Measurements from ENCODE around the gene STAG1.
"Not testable (repeated sequence)": the region's sequence is repeated elsewhere in the genome, so short reads cannot be mapped to it uniquely, and the experiment has no call there.

The STAG1 gene

DNA sequence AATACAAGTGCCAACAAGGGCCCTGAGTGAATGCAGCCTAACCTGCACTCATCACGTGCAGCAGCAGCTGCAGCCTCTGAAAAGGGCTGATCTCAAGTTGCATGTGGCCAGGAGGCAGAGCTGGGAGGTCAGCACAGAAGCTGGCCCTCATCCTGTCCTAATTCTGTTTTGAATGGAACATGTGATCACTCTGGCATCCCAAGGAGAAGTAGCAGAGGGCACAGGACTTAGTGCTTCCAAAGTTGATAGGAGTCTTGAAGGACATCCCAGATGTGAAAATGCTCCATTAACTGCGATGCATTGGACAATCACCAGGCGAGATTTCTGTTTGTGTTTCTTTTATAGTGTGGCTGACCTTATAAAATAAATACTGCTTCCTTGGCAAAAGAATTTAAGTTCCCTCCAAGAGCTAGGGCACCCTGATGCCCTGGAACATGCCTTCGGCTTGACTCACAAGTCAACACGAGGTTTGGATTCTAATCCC, 31.6 kb upstream of the STAG1 start:
- TF ChIP-seq, protein P1, sequence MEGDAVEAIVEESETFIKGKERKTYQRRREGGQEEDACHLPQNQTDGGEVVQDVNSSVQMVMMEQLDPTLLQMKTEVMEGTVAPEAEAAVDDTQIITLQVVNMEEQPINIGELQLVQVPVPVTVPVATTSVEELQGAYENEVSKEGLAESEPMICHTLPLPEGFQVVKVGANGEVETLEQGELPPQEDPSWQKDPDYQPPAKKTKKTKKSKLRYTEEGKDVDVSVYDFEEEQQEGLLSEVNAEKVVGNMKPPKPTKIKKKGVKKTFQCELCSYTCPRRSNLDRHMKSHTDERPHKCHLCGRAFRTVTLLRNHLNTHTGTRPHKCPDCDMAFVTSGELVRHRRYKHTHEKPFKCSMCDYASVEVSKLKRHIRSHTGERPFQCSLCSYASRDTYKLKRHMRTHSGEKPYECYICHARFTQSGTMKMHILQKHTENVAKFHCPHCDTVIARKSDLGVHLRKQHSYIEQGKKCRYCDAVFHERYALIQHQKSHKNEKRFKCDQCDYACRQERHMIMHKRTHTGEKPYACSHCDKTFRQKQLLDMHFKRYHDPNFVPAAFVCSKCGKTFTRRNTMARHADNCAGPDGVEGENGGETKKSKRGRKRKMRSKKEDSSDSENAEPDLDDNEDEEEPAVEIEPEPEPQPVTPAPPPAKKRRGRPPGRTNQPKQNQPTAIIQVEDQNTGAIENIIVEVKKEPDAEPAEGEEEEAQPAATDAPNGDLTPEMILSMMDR (conservative IDR thresholded peaks at IDR 0.05; ENCODE audit: low read depth, low read length), result no peak
- H3K4me3 ChIP-seq (ENCODE audit: low read length), result no peak overlapping the region
- DNase-seq (ENCODE audit: low read depth), result no peak

DNA sequence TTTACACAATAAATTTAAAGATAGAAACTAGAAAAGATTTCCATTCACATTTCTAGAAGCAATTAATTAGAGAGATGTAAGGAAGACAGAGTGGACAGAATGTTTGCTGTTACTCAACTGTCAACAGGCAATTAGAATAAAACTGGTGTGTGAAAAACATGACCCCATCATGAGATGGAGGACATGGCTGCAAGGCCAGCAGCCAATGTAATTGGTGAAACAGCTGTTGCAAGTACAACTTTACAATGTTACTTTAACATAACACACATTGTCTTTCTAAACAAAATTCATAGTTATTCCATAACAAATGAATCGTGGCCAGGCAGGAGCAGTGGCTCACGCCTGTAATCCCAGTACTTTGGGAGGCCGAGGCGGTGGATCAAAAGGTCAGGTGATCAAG, 28.6 kb upstream of the STAG1 start:
- TF ChIP-seq, protein P1 (conservative IDR thresholded peaks at IDR 0.05; ENCODE audit: low read depth, low read length), result no peak
- DNase-seq (ENCODE audit: low read depth), result no peak
- no peak overlapping the region for H3K4me3 ChIP-seq (ENCODE audit: low read length)

DNA sequence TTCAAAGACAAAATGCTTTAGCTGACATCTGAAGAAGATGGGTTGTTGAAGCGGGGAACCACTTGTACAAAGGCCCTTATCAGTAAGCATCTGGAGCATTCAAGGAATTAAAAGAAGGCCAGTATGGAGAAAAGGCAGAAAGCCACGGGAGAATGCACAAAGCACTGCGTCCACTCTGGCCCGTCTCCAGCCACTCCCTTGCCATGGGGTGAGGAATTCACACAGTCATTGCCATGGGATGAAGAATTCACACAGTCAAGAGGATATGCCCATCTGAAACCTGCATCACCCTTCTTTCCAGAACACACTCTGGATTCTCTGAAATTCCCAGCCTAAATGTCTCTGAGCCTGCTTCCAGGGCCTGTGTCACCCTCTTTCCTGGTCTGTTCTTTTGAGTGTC, 26.7 kb upstream of the STAG1 start:
- DNase-seq (ENCODE audit: low read depth), result peak; percentile 76
- no peak overlapping the region for H3K4me3 ChIP-seq (ENCODE audit: low read length)
- TF ChIP-seq, protein P1 (conservative IDR thresholded peaks at IDR 0.05; ENCODE audit: low read depth, low read length), result no peak

DNA sequence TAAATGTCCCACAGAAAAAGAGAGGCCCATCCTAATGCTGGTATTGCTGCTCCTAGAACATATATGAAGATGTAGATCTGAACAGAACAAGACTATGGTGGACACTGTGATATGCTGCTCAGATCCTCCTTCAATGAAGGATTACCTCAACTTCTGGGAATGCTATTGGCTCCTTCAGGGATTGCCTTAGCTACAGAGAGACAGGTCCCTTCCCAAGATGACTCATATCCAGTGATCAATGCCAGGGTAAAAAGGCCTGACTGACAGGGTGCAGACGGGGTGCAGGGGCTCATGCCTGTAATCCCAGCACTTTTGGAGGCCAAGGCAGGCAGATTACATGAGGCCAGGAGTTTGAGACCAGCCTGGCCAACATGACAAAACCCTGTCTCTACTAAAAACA, 20.5 kb upstream of the STAG1 start:
- TF ChIP-seq, protein P1 (conservative IDR thresholded peaks at IDR 0.05; ENCODE audit: low read depth, low read length), result no peak
- no peak overlapping the region for H3K4me3 ChIP-seq (ENCODE audit: low read length)
- DNase-seq (ENCODE audit: low read depth), result no peak

DNA sequence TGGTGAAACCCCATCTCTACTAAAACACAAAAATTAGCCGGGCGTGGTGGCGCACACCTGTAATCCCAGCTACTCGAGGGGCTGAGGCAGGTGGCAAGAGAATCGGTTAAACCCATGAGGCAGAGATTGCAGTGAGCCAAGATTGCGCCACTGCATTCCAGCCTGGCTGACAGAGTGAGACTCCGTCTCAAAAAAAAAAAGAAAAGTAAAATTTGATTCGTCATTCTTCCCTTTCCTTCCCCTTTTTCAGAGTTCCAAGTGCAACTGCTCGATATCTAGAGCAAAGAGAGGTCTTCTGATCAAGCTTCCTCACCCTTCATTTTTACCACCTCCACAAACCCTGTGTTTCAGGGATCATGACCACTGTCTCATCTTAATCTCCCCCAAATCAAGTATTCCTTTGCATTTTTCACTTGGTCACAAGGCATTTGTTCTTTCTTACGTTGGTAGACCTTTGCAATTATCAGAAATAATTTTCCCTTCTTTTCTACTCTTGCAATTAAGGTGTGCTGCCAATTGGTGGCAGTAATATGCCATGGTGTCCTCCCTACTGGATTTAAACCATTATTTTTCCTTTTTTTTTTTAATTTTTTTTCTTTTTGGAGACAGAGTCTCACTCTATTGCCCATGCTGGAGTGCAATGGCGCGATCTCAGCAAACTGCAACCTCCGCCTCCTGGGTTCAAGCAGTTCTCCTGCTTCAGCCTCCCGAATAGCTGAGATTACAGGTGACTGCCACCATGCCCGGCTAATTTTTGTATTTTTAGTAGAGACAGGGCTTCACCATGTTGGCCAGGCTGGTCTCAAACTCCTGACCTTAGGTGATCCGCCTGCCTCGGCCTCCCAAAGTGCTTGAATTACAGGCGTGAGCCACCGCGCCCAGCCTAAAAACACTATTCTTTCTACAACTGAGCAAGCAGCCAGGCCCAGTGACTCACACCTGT, 6.3 kb upstream of the STAG1 start:
- not testable (repeated sequence) for DNase-seq (ENCODE audit: low read depth); H3K4me3 ChIP-seq (ENCODE audit: low read length)
- TF ChIP-seq, protein P1 (conservative IDR thresholded peaks at IDR 0.05; ENCODE audit: low read depth, low read length), result peak; percentile 69

DNA sequence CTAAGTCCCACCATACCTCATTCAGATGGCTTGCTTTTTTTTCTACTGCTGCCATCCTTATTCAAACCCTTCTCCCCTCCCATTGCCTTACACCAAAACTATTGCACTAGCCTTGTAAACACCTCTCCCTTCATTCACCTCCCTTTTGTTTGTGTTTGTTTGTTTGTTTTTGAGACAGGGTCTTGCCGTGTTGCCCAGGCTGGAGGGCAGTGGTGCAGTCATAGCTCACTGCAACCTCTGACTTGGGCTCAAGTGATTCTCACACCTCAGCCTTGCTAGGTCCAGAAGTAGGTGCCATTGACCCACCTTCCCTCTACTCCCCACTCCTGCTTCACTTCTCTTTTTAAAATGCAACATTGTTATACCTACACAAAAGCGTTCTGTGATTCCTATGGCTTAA, 3.0 kb upstream of the STAG1 start:
- TF ChIP-seq, protein P1 (conservative IDR thresholded peaks at IDR 0.05; ENCODE audit: low read depth, low read length), result no peak
- DNase-seq (ENCODE audit: low read depth), result no peak

More for the DNA sequence above, 3.0 kb upstream of the STAG1 start:
- H3K4me3 ChIP-seq (ENCODE audit: low read length), result no peak overlapping the region

Measured in retinal pigment epithelial cell (primary cell).